K562 (cell line): ENCODE measurements around the gene ZFAND3.

Experiments
- CTCF ChIP-seq, 3 experiments: IDR thresholded peaks in 2 of 3; conservative IDR thresholded peaks in 1 of 3; 2 replicates each; pipeline ENCODE4 v1.5.1; 2011 to 2012; ENCODE audit warnings: low read length in 3 of 3, mild to moderate bottlenecking in 3 of 3, control low read depth in 2 of 3, improper control_type of control experiment in 1 of 3, inconsistent platforms in 1 of 3, low read depth in 1 of 3, mixed read lengths in 1 of 3, moderate library complexity in 1 of 3; ENCODE audit not compliant: insufficient read depth in 2 of 3
- RNF2 ChIP-seq: sonication (generic); IDR thresholded peaks from 2 replicates; pipeline ENCODE4 v1.6.1; 2016

GRCh38 chr6:37959061-37959460 is 139.5 kb downstream of the ZFAND3 start:
- TF ChIP-seq CTCF (IDR thresholded peaks at IDR 0.05 in 2 of 3, conservative IDR thresholded peaks at IDR 0.05 in 1 of 3; ENCODE audit: insufficient read depth in 2 of 3, low read depth in 1 of 3, low read length in 3 of 3) = no peak
- TF ChIP-seq RNF2 = no peak
